Endothelial cell of umbilical vein (primary cell): Measurements from ENCODE around the gene CLCN3.

Experiments used
- CTCF ChIP-seq, 2 donors: IDR thresholded peaks; 1 replicate in 1 of 2; 2 replicates in 1 of 2; pipeline ENCODE4 v1.5.1; 2011; ENCODE audit warnings: low read length in 2 of 2, mild to moderate bottlenecking in 2 of 2, moderate library complexity in 2 of 2, control low read depth in 1 of 2, inconsistent platforms in 1 of 2, low read depth in 1 of 2; ENCODE audit not compliant: insufficient read depth in 1 of 2; ENCODE audit errors: extremely low read depth in 1 of 2
- EZH2 ChIP-seq: IDR thresholded peaks from 2 replicates; pipeline ENCODE4 v1.6.1; 2012; ENCODE audit warnings: borderline replicate concordance, low read depth, mild to moderate bottlenecking, moderate library complexity, low read length, inconsistent platforms; ENCODE audit not compliant: severe bottlenecking
- MAX ChIP-seq: IDR thresholded peaks from 2 replicates; pipeline ENCODE4 v1.6.1; 2011; ENCODE audit not compliant: insufficient read depth, insufficient read length

GRCh38 chr4:169727616-169728015, 107.2 kb downstream of the CLCN3 start:
- TF ChIP-seq CTCF (IDR thresholded peaks at IDR 0.05; ENCODE audit: extremely low read depth in 1 of 2, insufficient read depth in 1 of 2, low read depth in 1 of 2, low read length in 2 of 2) (no peak), MAX (no peak), EZH2 (no peak)
